IMR-90 (cell line): ENCODE data around the gene SCARB1. TPM values are rescaled to one million over a fixed set of nuclear protein-coding genes. Genes with fewer than 3 reads are reported as not detected.

Source experiments
- ATAC-seq: fragments of 200-7000 bp; cut with Tn5 transposase; 2 replicates; pipeline ENCODE4 v1.9.1; 2020; ENCODE audit warnings: low read depth, mild to moderate bottlenecking, moderate library complexity
- BruUV-seq: library from RNA; stranded (reverse); fragments of 400-500 nt; replicated peaks from 2 replicates; lab custom pipeline; 2021; lab: Mats Ljungman, UMichigan
- CTCF ChIA-PET: fragments of 300-600 bp; formaldehyde crosslinking; extraction: SDS; loops from one replicate; lab custom pipeline; 2021; ENCODE audit warnings: antibody characterized with exemption; lab: Yijun Ruan, JAX
- POLR2A ChIA-PET: fragments of 300-600 bp; sonication (Branson Sonifier 250); formaldehyde crosslinking; loops from one replicate; lab custom pipeline; 2022; ENCODE audit warnings: antibody characterized with exemption; ENCODE audit not compliant: unreplicated experiment; lab: Charles Lee
- DNase-seq: peaks from one replicate; pipeline ENCODE4 v3.0.0; 2013
- H2AFZ ChIP-seq: replicated peaks from 2 replicates; pipeline ENCODE3; 2013; ENCODE audit warnings: low read length, mild to moderate bottlenecking; ENCODE audit not compliant: poor library complexity
- H2AK5ac ChIP-seq: 2 replicates; pipeline ENCODE4 v1.6.1; 2013; ENCODE audit warnings: low read depth, low read length, inconsistent platforms
- H2AK9ac ChIP-seq: replicated peaks from 2 replicates; pipeline ENCODE3; 2013; ENCODE audit warnings: mild to moderate bottlenecking, low read depth, low read length, moderate library complexity; ENCODE audit not compliant: poor library complexity
- H2BK120ac ChIP-seq: 2 replicates; pipeline ENCODE4 v1.6.1; 2013; ENCODE audit warnings: low read depth, low read length, inconsistent platforms
- H2BK15ac ChIP-seq: 3 replicates; pipeline ENCODE4 v1.6.1; 2013; ENCODE audit warnings: low read depth, low read length, inconsistent platforms
- H2BK20ac ChIP-seq: 2 replicates; pipeline ENCODE4 v1.6.1; 2013; ENCODE audit warnings: low read depth, mild to moderate bottlenecking, inconsistent platforms, low read length, moderate library complexity
- H2BK5ac ChIP-seq: 2 replicates; pipeline ENCODE4 v1.6.1; 2013; ENCODE audit warnings: mild to moderate bottlenecking, low read depth, low read length, inconsistent platforms; ENCODE audit not compliant: poor library complexity, severe bottlenecking
- H3K14ac ChIP-seq: replicated peaks from 2 replicates; pipeline ENCODE4 v1.6.1; 2013; ENCODE audit warnings: low read depth, low read length, inconsistent platforms
- H3K18ac ChIP-seq: 2 replicates; pipeline ENCODE4 v1.6.1; 2013; ENCODE audit warnings: low read depth, low read length, control low read depth
- H3K23ac ChIP-seq: 2 replicates; pipeline ENCODE4 v1.6.1; 2013; ENCODE audit warnings: low read depth, low read length, inconsistent platforms
- H3K27ac ChIP-seq: 2 replicates; pipeline ENCODE4 v1.5.1; 2013; ENCODE audit warnings: mild to moderate bottlenecking, control low read depth, low read length; ENCODE audit not compliant: insufficient read depth
- H3K27me3 ChIP-seq: 2 replicates; pipeline ENCODE4 v1.6.1; 2013; ENCODE audit warnings: low read length; ENCODE audit not compliant: control insufficient read depth, insufficient read depth
- H3K36me3 ChIP-seq: 2 replicates; pipeline ENCODE4 v1.6.1; 2013; ENCODE audit warnings: low read length, mixed read lengths; ENCODE audit not compliant: control insufficient read depth, insufficient read depth
- H3K4ac ChIP-seq: 2 replicates; pipeline ENCODE4 v1.6.1; 2013; ENCODE audit warnings: low read depth, low read length, inconsistent platforms
- H3K4me1 ChIP-seq: 2 replicates; pipeline ENCODE4 v1.6.1; 2013; ENCODE audit warnings: low read length, mixed read lengths; ENCODE audit not compliant: control insufficient read depth, insufficient read depth
- H3K4me2 ChIP-seq: 2 replicates; pipeline ENCODE4 v1.6.1; 2013; ENCODE audit warnings: low read depth, mild to moderate bottlenecking, control low read depth, low read length, moderate library complexity
- H3K4me3 ChIP-seq: 2 replicates; pipeline ENCODE4 v1.5.1; 2013; ENCODE audit warnings: low read depth, mild to moderate bottlenecking, control low read depth, low read length, moderate library complexity; ENCODE audit not compliant: insufficient read depth
- H3K56ac ChIP-seq: 2 replicates; pipeline ENCODE4 v1.6.1; 2013; ENCODE audit warnings: low read length, inconsistent platforms; ENCODE audit not compliant: insufficient read depth; ENCODE audit errors: extremely low read depth
- H3K79me1 ChIP-seq, 2 experiments: 2 replicates each; pipeline ENCODE4 v1.6.1; 2013; ENCODE audit warnings: low read length in 2 of 2, inconsistent platforms in 1 of 2, low read depth in 1 of 2
- H3K9ac ChIP-seq: 2 replicates; pipeline ENCODE4 v1.6.1; 2013; ENCODE audit warnings: low read depth, low read length, control low read depth
- H3K9me1 ChIP-seq: 2 replicates; pipeline ENCODE4 v1.6.1; 2013; ENCODE audit warnings: low read length, inconsistent platforms; ENCODE audit not compliant: insufficient read depth
- H3K9me3 ChIP-seq: 2 replicates; pipeline ENCODE4 v1.6.1; 2013; ENCODE audit warnings: low read length; ENCODE audit not compliant: control insufficient read depth, insufficient read depth
- H4K20me1 ChIP-seq: 2 replicates; pipeline ENCODE4 v1.6.1; 2013; ENCODE audit warnings: low read length, inconsistent platforms; ENCODE audit not compliant: insufficient read depth
- H4K5ac ChIP-seq: 2 replicates; pipeline ENCODE4 v1.6.1; 2013; ENCODE audit warnings: mild to moderate bottlenecking, low read depth, low read length, control low read depth
- H4K8ac ChIP-seq, 2 experiments: 2 replicates each; pipeline ENCODE4 v1.6.1; 2013; ENCODE audit warnings: low read depth in 2 of 2, low read length in 2 of 2, control low read depth in 1 of 2, inconsistent platforms in 1 of 2
- H4K91ac ChIP-seq: 2 replicates; pipeline ENCODE4 v1.6.1; 2013; ENCODE audit warnings: low read depth, low read length, inconsistent platforms; ENCODE audit not compliant: insufficient read depth
- BHLHE40 ChIP-seq: fragments of 150-350 bp; IDR thresholded peaks from 2 replicates; pipeline ENCODE4 v1.6.1; 2016; ENCODE audit warnings: mild to moderate bottlenecking, low read depth, low read length
- CEBPB ChIP-seq: IDR thresholded peaks from 2 replicates; pipeline ENCODE4 v1.6.1; 2012; ENCODE audit warnings: low read depth, low read length, improper control_type of control experiment
- CHD1 ChIP-seq: IDR thresholded peaks from 2 replicates; pipeline ENCODE4 v1.6.1; 2012; ENCODE audit warnings: low read depth, low read length, improper control_type of control experiment
- FOS ChIP-seq: fragments of 150-350 bp; IDR thresholded peaks from 2 replicates; pipeline ENCODE4 v1.6.1; 2016; ENCODE audit warnings: low read depth, low read length
- MAFK ChIP-seq: IDR thresholded peaks from 2 replicates; pipeline ENCODE4 v1.6.1; 2012; ENCODE audit warnings: low read depth, low read length, improper control_type of control experiment
- MAZ ChIP-seq: IDR thresholded peaks from 2 replicates; pipeline ENCODE4 v1.6.1; 2012; ENCODE audit warnings: low read depth, mild to moderate bottlenecking, low read length, improper control_type of control experiment, moderate library complexity, borderline replicate concordance
- MXI1 ChIP-seq: IDR thresholded peaks from 2 replicates; pipeline ENCODE4 v1.6.1; 2012; ENCODE audit warnings: low read depth, mild to moderate bottlenecking, low read length, moderate library complexity, borderline replicate concordance
- NFE2L2 ChIP-seq: fragments of 150-350 bp; IDR thresholded peaks from 2 replicates; pipeline ENCODE4 v1.6.1; 2016; ENCODE audit warnings: low read depth, mild to moderate bottlenecking, low read length
- POLR2A ChIP-seq: IDR thresholded peaks from 2 replicates; pipeline ENCODE4 v1.6.1; 2012; ENCODE audit warnings: mild to moderate bottlenecking, low read depth, low read length
- RAD21 ChIP-seq: IDR thresholded peaks from 2 replicates; pipeline ENCODE4 v1.6.1; 2012; ENCODE audit warnings: low read length, improper control_type of control experiment
- RCOR1 ChIP-seq: IDR thresholded peaks from 2 replicates; pipeline ENCODE4 v1.6.1; 2012; ENCODE audit warnings: mild to moderate bottlenecking, low read length, improper control_type of control experiment; ENCODE audit not compliant: insufficient replicate concordance
- RFX5 ChIP-seq: IDR thresholded peaks from 2 replicates; pipeline ENCODE4 v1.8.0; 2012; ENCODE audit warnings: low read depth, mild to moderate bottlenecking, low read length, moderate library complexity
- SMC3 ChIP-seq: fragments of 150-350 bp; IDR thresholded peaks from 2 replicates; pipeline ENCODE4 v1.6.1; 2016; ENCODE audit warnings: low read depth, mild to moderate bottlenecking, antibody characterized with exemption, low read length, moderate library complexity
- WGBS, 2 experiments: methylation state at CpG; one replicate each; pipeline versions ENCODE4 v1.1.5 to v1.1.7; 2013; ENCODE audit warnings: missing lambda C conversion rate in 2 of 2; ENCODE audit not compliant: insufficient read length in 1 of 2; ENCODE audit errors: extremely low coverage in 2 of 2; 5-methylcytosine and 5-hydroxymethylcytosine counted together
- dilution Hi-C: fragments of 300-500 bp; cut with HindIII; formaldehyde crosslinking; loops from one replicate; pipeline ENCODE4 v1.14.3; 2018; ENCODE audit warnings: low sequenced_read_pairs; ENCODE audit not compliant: unreplicated experiment
- in situ Hi-C: fragments of 300-500 bp; cut with MboI; formaldehyde crosslinking; loops from 3 replicates; pipeline ENCODE4 v1.14.3; 2019; ENCODE audit warnings: low sequenced_read_pairs, inconsistent platforms, mixed read lengths
- intact Hi-C: fragments of 100-400 bp; cut with micrococcal nuclease; formaldehyde crosslinking; loops from 2 replicates; pipeline ENCODE4 v1.10.0; 2022
- polyA plus RNA-seq, 3 experiments: library from polyadenylated mRNA; depleted of rRNA; stranded (reverse); fragments of >200 nt; gene quantifications; 2 replicates each; pipeline ENCODE4 v1.2.3, GENCODE V29; 2012; ENCODE audit warnings: low replicate concordance in 1 of 3
- total RNA-seq: library from RNA; depleted of rRNA; stranded (reverse); fragments of >200 nt; gene quantifications from 2 replicates; pipeline ENCODE4 v1.2.3, GENCODE V29; 2012
- TF ChIP-seq, protein P1 (sequence below): conservative IDR thresholded peaks from 2 replicates; pipeline ENCODE4 v1.5.1; 2012; ENCODE audit warnings: mild to moderate bottlenecking, low read depth, low read length, improper control_type of control experiment
- TF ChIP-seq, protein P2 (sequence below): fragments of 150-350 bp; IDR thresholded peaks from 2 replicates; pipeline ENCODE4 v1.6.1; 2017; ENCODE audit warnings: mild to moderate bottlenecking, antibody characterized with exemption, low read length, low read depth

Gene SCARB1
- total and polyA plus RNA-seq, 2 of the 4 experiments (the other 2 are of a cell fraction): 3.0 to 24.8 TPM

DNA sequence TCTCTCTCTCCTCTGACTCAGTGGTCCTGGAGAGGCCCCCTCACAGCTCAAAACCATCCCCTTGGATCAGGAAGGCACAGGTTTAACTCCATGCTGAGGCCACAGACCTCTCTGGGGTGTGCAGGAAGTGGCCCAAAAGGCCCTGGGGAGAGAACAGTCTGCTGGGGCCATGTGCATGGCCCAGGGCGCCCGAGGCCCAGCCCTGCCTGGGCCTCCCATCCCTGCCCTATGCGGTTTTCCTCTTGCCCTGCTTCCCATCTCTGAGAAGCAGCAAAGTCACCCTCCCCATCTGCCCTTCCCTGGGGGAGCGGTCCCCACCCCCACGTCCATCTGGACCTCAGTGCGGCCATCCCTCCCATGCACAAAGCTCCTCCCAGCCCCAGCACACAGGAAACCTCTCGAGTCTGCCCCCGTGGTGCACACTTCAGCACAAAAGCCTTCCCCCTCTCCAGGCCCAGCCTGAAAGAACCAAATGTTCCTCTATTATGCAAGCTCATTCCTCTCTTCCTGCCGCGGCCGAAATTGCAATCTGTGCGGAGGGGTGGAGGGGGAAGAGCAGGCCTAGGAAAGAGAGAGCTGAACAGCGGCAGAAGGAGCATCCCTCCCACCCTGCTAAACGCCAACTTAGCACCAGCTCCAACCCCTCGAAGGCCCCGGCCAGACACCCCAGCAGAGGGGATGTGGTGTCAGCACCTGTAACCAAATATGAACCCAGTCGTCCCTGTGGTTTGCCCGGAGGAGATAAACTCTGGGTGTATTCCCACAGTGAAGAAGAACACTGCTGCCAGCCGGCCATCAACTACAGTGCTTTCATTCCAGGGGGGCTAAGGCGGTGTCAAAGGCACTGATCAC is 108.5 kb downstream of the SCARB1 start:
- dilution Hi-C loops: no loop called here
- TF ChIP-seq CHD1 (no peak), RCOR1 (no peak), RAD21 (no peak), MAZ (0 out of 2 replicates have a peak, but pooled peaks have one; percentile 15), MAFK (no peak), NFE2L2 (no peak), FOS (no peak), MXI1 (no peak), SMC3 (no peak), CEBPB (peak; percentile 69), POLR2A (no peak), BHLHE40 (no peak), RFX5 (no peak)
- TF ChIP-seq, protein P1, sequence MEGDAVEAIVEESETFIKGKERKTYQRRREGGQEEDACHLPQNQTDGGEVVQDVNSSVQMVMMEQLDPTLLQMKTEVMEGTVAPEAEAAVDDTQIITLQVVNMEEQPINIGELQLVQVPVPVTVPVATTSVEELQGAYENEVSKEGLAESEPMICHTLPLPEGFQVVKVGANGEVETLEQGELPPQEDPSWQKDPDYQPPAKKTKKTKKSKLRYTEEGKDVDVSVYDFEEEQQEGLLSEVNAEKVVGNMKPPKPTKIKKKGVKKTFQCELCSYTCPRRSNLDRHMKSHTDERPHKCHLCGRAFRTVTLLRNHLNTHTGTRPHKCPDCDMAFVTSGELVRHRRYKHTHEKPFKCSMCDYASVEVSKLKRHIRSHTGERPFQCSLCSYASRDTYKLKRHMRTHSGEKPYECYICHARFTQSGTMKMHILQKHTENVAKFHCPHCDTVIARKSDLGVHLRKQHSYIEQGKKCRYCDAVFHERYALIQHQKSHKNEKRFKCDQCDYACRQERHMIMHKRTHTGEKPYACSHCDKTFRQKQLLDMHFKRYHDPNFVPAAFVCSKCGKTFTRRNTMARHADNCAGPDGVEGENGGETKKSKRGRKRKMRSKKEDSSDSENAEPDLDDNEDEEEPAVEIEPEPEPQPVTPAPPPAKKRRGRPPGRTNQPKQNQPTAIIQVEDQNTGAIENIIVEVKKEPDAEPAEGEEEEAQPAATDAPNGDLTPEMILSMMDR: no peak
- TF ChIP-seq, protein P2, sequence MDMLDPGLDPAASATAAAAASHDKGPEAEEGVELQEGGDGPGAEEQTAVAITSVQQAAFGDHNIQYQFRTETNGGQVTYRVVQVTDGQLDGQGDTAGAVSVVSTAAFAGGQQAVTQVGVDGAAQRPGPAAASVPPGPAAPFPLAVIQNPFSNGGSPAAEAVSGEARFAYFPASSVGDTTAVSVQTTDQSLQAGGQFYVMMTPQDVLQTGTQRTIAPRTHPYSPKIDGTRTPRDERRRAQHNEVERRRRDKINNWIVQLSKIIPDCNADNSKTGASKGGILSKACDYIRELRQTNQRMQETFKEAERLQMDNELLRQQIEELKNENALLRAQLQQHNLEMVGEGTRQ: peak; percentile 14; the same call in 1 of the 2 replicates

More for the DNA sequence above, 108.5 kb downstream of the SCARB1 start:
- H4K20me1 ChIP-seq: no peaks in the 10 kb centered on the region
- no peaks in the 10 kb centered on the region; the same call in 1 of the 2 replicates for H3K9me1 ChIP-seq
- ATAC-seq (peak; percentile 92), DNase-seq (peak; percentile 67)
- no peak overlapping the region for H3K56ac ChIP-seq
- H3K4ac ChIP-seq: peak overlapping the region; percentile 70
- no peak overlapping the region for H3K4me2 ChIP-seq
- in situ Hi-C loops: no loop called here
- peak overlapping the region; percentile 59 for H2BK120ac ChIP-seq
- H4K5ac ChIP-seq: peak overlapping the region; percentile 31; the same call in 1 of the 2 replicates
- H2AFZ ChIP-seq: peak overlapping the region; percentile 83
- H2AK5ac ChIP-seq: peak overlapping the region; percentile 76
- 0 out of 2 replicates have a peak overlapping the region, but pooled peaks have one; percentile 31 for H3K23ac ChIP-seq
- peak overlapping the region; percentile 37 for H3K18ac ChIP-seq
- ChIA-PET POLR2A (no interaction called here), CTCF (no interaction called here)
- peaks cover 11% of the 10 kb centered on the region; the same call in 1 of the 2 replicates for H3K4me1 ChIP-seq
- H3K9ac ChIP-seq: peak overlapping the region; percentile 0; the same call in 1 of the 2 replicates
- peak overlapping the region; percentile 54 to 76; a peak in 3 of 4 replicates for H4K8ac ChIP-seq
- no peaks in the 10 kb centered on the region for H3K79me1 ChIP-seq
- no TSS peak for BruUV-seq
- H3K27me3 ChIP-seq: peaks cover 7% of the 10 kb centered on the region; the same call in 1 of the 2 replicates
- WGBS, 2 experiments: 49% methylated on average over 8 of the region's 20 CpGs; no CpG with 5 or more reads in 1 of the 2 experiments
- peak overlapping the region; percentile 57; the same call in 1 of the 2 replicates for H3K27ac ChIP-seq
- H2BK5ac ChIP-seq: peak overlapping the region; percentile 15
- intact Hi-C loops: loop anchor here (5.0 kb wide), 1 partner anchor 388 kb away; no protein-coding TSS in a partner anchor
- H2AK9ac ChIP-seq: peak overlapping the region; percentile 71
- H3K4me3 ChIP-seq: no peak overlapping the region
- H4K91ac ChIP-seq: peak overlapping the region; percentile 57; the same call in 1 of the 2 replicates
- peaks cover 16% of the 10 kb centered on the region for H3K9me3 ChIP-seq
- H2BK15ac ChIP-seq: peak overlapping the region; percentile 62; the same call in 2 of the 3 replicates
- no peaks in the 10 kb centered on the region for H3K36me3 ChIP-seq
- peak overlapping the region; percentile 39 for H2BK20ac ChIP-seq
- peak overlapping the region; percentile 72 for H3K14ac ChIP-seq
